Vagina (tissue), 2 donors: ENCODE data around the gene GPR149. TPM values are rescaled to one million over a fixed set of nuclear protein-coding genes. Genes with fewer than 3 reads are reported as not detected.

ENCODE experiments used
- DNase-seq, 2 donors: peaks; one replicate each; pipeline ENCODE4 v3.0.0-alpha.2; 2017; ENCODE audit errors: extremely low spot score in 2 of 2
- H3K27ac ChIP-seq: fragments of 200-600 bp; sonication (generic); one replicate; pipeline ENCODE4 v1.5.1; 2019
- H3K27me3 ChIP-seq: fragments of 200-600 bp; sonication (generic); one replicate; pipeline ENCODE4 v1.5.1; 2019
- H3K36me3 ChIP-seq, 2 donors: fragments of 200-600 bp; sonication (generic); one replicate each; pipeline ENCODE4 v1.5.1; 2017 to 2019
- H3K4me1 ChIP-seq: fragments of 200-600 bp; sonication (generic); one replicate; pipeline ENCODE4 v1.5.1; 2019
- H3K4me3 ChIP-seq, 2 donors: fragments of 200-600 bp; sonication (generic); 1 replicate in 1 of 2; 2 replicates in 1 of 2; pipeline ENCODE4 v1.5.1; 2016 to 2019
- H3K9me3 ChIP-seq: fragments of 200-600 bp; sonication (generic); one replicate; pipeline ENCODE4 v1.5.1; 2019
- POLR2A ChIP-seq, 2 donors: fragments of 450-650 bp; IDR thresholded peaks; one replicate each; pipeline ENCODE4 v1.6.1; 2017; ENCODE audit warnings: antibody characterized with exemption in 2 of 2, mild to moderate bottlenecking in 2 of 2, moderate library complexity in 2 of 2
- POLR2AphosphoS5 ChIP-seq, 2 donors: sonication (generic); formaldehyde crosslinking; IDR thresholded peaks; one replicate each; pipeline ENCODE4 v1.9.0; 2017; ENCODE audit warnings: antibody characterized with exemption in 2 of 2, mild to moderate bottlenecking in 2 of 2, low read depth in 1 of 2; ENCODE audit not compliant: insufficient read depth in 1 of 2
- intact Hi-C: fragments of 100-400 bp; cut with DNase I; formaldehyde crosslinking; loops from one replicate; pipeline ENCODE4 v1.15.1; 2023
- total RNA-seq: library from RNA; depleted of rRNA; stranded (reverse); fragments of >200 nt; gene quantifications from one replicate; pipeline ENCODE4 v1.2.3, GENCODE V29; 2016
- TF ChIP-seq, protein P1 (sequence below), 3 experiments: fragments of 450-650 bp in 2 of 3; fragments of 200-600 bp in 1 of 3; sonication (generic) in 1 of 3; IDR thresholded peaks; one replicate each; pipeline ENCODE4 v1.5.1; 2017 to 2019; ENCODE audit warnings: antibody characterized with exemption in 3 of 3, mild to moderate bottlenecking in 2 of 3, moderate library complexity in 2 of 3

The GPR149 gene
- total RNA-seq, 1 donor from 2014 or later: not detected

DNA sequence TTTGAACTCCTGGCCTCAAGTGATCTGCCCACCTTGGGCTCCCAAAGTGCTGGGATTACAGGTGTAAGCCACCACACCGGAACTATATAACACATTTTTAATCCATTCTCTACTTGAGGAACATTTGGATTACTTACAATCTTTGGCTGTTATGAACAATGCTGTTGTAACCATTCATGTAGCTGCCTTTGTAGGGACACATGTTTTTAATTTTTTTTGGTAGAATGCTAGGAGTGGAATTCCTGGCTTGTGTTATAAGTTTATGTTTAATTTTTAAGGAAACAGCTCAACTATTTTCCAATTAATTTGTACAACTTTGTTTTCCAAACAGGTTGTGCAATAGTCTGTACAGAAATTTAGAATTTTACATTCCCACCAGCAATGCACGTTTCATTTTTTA, 51.7 kb downstream of the GPR149 start:
- intact Hi-C loops: no loop called here
- Histone ChIP-seq H3K9me3 (no peaks in the 10 kb centered on the region), H3K4me3 (no peak overlapping the region), H3K36me3 (no peaks in the 10 kb centered on the region), H3K4me1 (no peaks in the 10 kb centered on the region), H3K27me3 (no peaks in the 10 kb centered on the region), H3K27ac (no peak overlapping the region)
- no peak for TF ChIP-seq POLR2A (IDR thresholded peaks at IDR 0.05)
- TF ChIP-seq, protein P1, sequence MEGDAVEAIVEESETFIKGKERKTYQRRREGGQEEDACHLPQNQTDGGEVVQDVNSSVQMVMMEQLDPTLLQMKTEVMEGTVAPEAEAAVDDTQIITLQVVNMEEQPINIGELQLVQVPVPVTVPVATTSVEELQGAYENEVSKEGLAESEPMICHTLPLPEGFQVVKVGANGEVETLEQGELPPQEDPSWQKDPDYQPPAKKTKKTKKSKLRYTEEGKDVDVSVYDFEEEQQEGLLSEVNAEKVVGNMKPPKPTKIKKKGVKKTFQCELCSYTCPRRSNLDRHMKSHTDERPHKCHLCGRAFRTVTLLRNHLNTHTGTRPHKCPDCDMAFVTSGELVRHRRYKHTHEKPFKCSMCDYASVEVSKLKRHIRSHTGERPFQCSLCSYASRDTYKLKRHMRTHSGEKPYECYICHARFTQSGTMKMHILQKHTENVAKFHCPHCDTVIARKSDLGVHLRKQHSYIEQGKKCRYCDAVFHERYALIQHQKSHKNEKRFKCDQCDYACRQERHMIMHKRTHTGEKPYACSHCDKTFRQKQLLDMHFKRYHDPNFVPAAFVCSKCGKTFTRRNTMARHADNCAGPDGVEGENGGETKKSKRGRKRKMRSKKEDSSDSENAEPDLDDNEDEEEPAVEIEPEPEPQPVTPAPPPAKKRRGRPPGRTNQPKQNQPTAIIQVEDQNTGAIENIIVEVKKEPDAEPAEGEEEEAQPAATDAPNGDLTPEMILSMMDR (IDR thresholded peaks at IDR 0.05): no peak
- TF ChIP-seq POLR2AphosphoS5 (IDR thresholded peaks at IDR 0.05; ENCODE audit: insufficient read depth in 1 of 2, low read depth in 1 of 2): no peak
- no peak for DNase-seq

DNA sequence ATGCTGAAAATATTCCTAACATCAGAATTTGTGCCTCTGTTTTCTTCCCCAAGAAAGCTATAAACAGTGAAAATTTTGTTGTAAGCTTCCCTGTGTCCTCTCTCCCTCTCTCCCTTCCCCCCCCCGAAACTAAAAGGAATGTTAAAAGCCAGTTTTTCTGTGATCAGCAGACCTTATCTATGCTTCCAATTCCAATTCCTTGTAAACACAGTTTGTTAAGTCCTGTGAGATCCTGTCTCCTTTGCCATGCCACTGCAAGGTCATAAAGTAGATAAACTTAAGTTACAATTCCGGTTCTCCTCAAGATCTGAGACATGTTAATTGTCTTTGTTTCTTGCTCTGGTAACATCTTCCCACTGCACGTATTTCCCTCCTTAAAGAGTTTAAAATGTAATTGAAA, 62.8 kb downstream of the GPR149 start:
- intact Hi-C loops: no loop called here
- Histone ChIP-seq H3K27ac (no peak overlapping the region), H3K27me3 (no peaks in the 10 kb centered on the region), H3K9me3 (no peaks in the 10 kb centered on the region), H3K4me1 (no peaks in the 10 kb centered on the region), H3K36me3 (no peaks in the 10 kb centered on the region), H3K4me3 (no peak overlapping the region)
- no peak for DNase-seq
- no peak for TF ChIP-seq POLR2AphosphoS5 (IDR thresholded peaks at IDR 0.05; ENCODE audit: insufficient read depth in 1 of 2, low read depth in 1 of 2)
- no peak for TF ChIP-seq POLR2A (IDR thresholded peaks at IDR 0.05)
- TF ChIP-seq, protein P1 (IDR thresholded peaks at IDR 0.05): no peak

DNA sequence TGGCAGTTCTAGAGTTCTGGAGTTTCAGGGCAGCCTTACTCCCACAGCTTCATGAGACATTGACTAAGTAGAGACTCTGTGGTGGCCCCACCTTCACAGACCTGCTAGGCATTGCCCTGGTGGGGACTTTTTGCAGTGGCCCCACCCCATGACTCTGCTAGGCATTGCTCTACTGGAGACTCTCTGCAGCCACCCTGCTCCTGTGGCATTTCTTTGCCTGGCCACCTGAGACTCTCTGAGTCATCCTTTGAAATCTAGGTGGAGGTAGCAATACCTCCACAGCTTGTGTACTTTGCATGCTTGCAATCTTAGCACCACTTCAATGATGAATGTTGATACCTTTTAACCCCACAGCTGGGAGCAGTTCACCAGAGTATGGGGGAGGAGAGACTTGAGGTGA, 65.1 kb downstream of the GPR149 start:
- H3K27ac ChIP-seq: no peak overlapping the region
- TF ChIP-seq POLR2AphosphoS5 (IDR thresholded peaks at IDR 0.05; ENCODE audit: insufficient read depth in 1 of 2, low read depth in 1 of 2): no peak

DNA sequence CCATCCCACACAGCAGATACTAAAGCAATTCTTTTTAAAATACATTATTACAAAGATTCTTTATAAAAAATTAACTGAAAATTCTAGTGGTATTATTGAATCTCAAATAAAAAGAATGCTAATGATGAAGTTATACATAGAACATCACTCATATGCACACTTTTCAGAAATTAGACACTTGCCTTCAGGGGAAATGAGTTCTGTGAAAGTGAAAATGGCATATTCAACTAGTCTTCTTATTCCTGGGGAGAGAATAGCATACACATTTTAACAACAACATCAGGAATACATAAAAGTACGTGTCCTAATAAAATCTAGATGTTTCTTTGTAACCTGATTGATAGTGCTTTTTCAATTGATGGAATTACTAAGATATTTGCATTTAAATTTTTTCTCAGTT, 68.9 kb downstream of the GPR149 start:
- Histone ChIP-seq H3K27me3 (no peaks in the 10 kb centered on the region), H3K27ac (no peak overlapping the region), H3K36me3 (no peaks in the 10 kb centered on the region), H3K9me3 (no peaks in the 10 kb centered on the region), H3K4me1 (no peaks in the 10 kb centered on the region), H3K4me3 (no peak overlapping the region)
- intact Hi-C loops: no loop called here
- DNase-seq: no peak
- TF ChIP-seq POLR2A (IDR thresholded peaks at IDR 0.05) (no peak), POLR2AphosphoS5 (IDR thresholded peaks at IDR 0.05; ENCODE audit: insufficient read depth in 1 of 2, low read depth in 1 of 2) (no peak)
- TF ChIP-seq, protein P1 (IDR thresholded peaks at IDR 0.05): no peak

More for the DNA sequence above, 65.1 kb downstream of the GPR149 start:
- no peaks in the 10 kb centered on the region for H3K4me1 ChIP-seq
- no peak for DNase-seq
- H3K4me3 ChIP-seq: no peak overlapping the region
- intact Hi-C loops: no loop called here
- no peaks in the 10 kb centered on the region for H3K36me3 ChIP-seq
- no peaks in the 10 kb centered on the region for H3K27me3 ChIP-seq
- no peaks in the 10 kb centered on the region for H3K9me3 ChIP-seq

DNA sequence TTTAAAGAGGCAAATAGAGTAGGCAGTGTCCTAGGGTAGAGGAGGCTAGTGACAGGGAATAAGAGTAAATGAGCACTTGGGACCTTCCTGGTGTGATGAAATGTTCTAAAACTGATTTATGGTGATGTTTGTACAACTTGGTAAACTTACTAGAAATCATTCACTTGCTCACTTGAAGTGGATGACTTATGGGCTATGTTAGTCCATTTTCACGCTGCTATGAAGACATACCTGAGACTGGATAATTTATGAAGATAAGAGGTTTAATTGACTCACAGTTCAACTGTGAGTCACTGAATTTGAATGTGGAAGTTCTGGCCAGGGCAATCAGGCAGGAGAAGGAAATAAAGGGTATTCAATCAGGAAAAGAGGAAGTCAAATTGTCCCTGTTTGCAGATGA, 74.0 kb downstream of the GPR149 start:
- no peak overlapping the region for H3K27ac ChIP-seq
- DNase-seq: no peak
- no peak overlapping the region for H3K4me3 ChIP-seq
- no peak for TF ChIP-seq POLR2AphosphoS5 (IDR thresholded peaks at IDR 0.05; ENCODE audit: insufficient read depth in 1 of 2, low read depth in 1 of 2)
- TF ChIP-seq, protein P1 (IDR thresholded peaks at IDR 0.05): no peak
- no peak for TF ChIP-seq POLR2A (IDR thresholded peaks at IDR 0.05)
- H3K4me1 ChIP-seq: no peaks in the 10 kb centered on the region
- H3K36me3 ChIP-seq: no peaks in the 10 kb centered on the region
- H3K27me3 ChIP-seq: no peaks in the 10 kb centered on the region
- no peaks in the 10 kb centered on the region for H3K9me3 ChIP-seq
- intact Hi-C loops: no loop called here
